Breast epithelium (tissue), 3 donors: ENCODE measurements around the gene HTR3B.

ENCODE experiments used
- POLR2A ChIP-seq: fragments of 450-650 bp; IDR thresholded peaks from one replicate; pipeline ENCODE4 v1.6.1; 2016; ENCODE audit warnings: antibody characterized with exemption, mild to moderate bottlenecking, moderate library complexity
- TF ChIP-seq, protein P1 (sequence below), 3 donors: fragments of 450-650 bp; IDR thresholded peaks; one replicate each; pipeline ENCODE4 v1.5.1; 2016 to 2017; ENCODE audit warnings: antibody characterized with exemption in 3 of 3, mild to moderate bottlenecking in 3 of 3, moderate library complexity in 3 of 3

DNA sequence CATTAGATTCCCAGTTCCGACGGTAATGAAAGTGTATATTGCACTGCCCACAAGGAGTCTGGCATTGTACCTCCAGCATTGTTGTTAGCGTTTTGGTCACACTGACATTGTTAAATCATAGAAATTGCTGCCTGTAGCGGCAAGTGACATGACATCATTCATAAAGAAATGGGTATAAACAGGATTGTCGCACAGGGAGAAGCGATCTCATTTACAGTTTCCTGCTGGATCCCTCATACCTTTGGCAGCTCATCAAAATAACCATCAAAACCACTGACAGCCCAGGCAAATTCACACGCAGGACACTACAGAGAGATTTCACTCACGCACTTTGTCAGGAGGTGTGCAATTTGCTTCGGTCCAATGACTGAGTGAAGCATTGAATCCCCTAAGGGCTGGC lies 3.5 kb downstream of the HTR3B start:
- TF ChIP-seq, protein P1, sequence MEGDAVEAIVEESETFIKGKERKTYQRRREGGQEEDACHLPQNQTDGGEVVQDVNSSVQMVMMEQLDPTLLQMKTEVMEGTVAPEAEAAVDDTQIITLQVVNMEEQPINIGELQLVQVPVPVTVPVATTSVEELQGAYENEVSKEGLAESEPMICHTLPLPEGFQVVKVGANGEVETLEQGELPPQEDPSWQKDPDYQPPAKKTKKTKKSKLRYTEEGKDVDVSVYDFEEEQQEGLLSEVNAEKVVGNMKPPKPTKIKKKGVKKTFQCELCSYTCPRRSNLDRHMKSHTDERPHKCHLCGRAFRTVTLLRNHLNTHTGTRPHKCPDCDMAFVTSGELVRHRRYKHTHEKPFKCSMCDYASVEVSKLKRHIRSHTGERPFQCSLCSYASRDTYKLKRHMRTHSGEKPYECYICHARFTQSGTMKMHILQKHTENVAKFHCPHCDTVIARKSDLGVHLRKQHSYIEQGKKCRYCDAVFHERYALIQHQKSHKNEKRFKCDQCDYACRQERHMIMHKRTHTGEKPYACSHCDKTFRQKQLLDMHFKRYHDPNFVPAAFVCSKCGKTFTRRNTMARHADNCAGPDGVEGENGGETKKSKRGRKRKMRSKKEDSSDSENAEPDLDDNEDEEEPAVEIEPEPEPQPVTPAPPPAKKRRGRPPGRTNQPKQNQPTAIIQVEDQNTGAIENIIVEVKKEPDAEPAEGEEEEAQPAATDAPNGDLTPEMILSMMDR (IDR thresholded peaks at IDR 0.05), result no peak
- TF ChIP-seq POLR2A, result no peak
